GM19239 (cell line): ENCODE data around the gene CARD11.

Experiments
- DNase-seq: peaks from one replicate; pipeline ENCODE4 v3.0.0; 2011; ENCODE audit warnings: low spot score; ENCODE audit not compliant: insufficient read length
- FAIRE-seq: peaks from 2 replicates; lab custom pipeline; 2011; peaks lifted over from hg19 to GRCh38; lab: Jason Lieb, UNC

CARD11 gene

DNA sequence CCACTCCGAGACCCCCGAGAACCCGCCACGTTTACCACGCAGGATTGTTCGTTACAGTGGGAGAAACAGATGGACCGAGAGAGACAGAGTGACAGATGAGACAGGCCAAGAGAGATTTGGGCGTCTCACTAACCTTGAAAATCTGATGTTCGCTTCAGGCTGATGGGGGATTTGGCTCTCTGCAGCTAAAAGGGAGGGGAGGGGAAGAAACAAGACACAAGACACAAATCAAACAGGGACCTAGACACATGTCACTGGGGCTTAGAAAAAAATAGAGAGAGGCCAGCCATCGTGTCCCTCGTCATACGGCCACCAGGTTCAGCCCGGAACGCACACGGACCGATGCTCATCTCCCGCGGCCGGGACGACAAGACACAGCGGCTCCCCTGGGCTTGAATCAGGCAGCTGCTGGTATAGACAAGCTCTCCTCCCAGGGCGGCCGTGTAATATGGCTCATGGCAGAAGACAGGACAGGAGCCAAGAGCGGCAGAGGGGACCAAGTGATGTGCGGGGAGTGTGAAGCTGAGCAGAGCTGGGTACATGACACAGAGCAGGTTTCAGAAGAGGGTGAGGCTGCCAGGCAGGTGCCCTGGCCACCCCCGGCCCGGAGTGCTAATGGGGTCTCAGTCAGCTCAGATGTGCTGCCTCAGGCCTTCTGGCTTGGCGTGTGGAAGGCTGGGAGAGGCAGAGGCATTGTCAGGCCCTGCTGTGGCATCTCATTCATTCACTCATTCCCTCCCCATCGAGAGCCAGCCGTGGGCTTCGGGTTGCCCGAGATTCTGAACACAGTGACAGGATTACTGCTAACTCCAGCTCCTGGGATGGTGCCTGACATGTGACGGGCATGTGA, 111.0 kb downstream of the CARD11 start:
- FAIRE-seq, result no peak

DNA sequence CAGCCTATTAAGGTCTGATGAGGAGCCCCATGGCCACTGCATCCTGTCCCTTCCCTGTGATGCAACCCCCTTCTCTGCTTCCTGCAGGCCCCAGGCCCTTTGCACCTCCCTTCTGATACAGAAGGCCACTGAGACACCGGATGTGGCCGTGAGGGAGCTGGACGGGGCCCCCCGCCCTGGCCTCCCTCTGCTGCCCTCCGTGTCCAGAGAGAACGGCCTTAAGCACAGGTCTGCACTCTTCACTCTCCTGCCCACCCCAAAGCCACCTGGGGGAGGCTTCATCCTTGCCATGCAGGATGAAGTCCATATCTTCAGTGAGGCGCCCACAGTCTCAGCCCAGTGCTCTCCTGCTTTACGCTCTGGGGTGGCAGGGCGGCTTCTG, 112.6 kb downstream of the CARD11 start:
- DNase-seq (no peak), FAIRE-seq (no peak)

More for the DNA sequence above, 111.0 kb downstream of the CARD11 start:
- no peak for DNase-seq

DNA sequence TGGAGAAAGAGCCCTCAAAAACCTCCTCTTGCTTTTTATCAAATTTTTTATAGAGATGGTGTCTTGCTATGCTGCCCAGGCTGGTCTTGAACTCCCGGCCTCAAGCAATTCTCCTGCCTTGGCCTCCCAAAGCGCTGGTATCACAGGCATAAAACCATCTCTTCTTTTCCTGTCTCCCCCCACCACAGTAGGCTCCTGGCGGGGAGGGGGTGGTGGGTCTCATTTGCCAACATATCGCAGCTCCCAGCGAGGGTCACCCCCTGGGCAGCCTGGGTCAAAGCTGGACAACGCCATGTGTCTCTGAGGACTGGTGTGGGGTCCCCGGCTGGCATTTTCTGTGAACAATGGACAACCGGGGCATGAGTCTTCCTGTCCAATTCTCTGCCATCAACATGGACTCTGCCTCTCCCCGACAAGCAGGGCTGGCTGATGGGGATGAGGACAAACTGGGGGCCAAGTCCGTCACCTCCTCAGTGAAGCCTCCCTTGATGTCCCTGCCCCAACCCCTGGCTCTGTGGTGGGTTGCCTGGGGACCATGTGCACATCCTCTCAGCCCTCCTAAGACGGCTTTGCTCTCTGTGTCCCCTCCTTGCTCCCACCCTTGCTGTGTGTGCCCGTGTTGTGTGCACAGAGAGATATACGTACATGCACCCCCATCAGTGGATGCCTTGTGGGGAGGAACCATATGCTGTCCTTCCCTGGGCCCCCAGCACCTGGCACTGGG, 113.2 kb downstream of the CARD11 start:
- DNase-seq, result no peak
- FAIRE-seq, result no peak

DNA sequence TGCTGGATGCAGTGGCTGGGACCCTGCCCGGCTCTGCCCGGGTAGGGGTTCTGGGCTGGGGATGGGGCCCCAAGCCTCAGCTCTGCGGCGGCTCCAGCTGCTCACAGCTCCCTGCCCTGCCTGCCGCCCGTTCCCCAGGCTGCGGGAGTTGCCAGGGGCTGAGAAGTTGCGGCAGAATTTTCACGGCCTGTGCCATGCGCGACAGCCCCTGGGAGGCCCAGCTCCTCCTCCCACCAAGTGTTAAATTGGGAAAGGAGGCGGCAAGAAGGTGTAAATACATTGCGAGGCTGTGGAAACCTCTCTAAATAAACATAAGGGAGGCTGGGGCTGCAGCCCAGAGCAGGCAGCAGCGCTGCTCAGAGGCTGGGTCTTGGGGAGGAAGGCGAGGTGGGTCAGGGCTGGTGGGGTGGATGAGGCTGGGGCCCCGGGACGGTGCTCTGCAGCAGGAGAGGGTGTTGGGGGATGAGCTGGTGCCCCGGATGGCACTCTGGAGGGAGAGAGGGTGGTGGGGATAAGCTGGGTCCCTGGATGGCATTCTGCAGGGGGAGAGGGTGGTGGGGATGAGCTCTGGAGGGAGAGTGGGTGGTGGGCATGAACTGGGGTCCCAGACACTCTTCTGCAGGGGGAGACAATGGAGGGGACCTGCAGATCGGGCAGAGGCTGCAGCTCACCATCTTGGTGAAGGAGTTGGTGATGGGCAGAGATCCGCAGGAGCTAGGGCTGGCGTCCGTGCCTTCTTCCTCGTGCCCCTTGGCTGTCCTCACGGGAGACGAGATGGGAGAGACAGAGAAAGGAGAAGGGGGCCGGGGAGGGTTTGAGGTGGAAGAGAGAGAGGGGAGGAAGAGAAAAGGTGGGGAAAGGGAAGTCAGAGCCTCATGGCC, 114.1 kb downstream of the CARD11 start:
- DNase-seq (no peak), FAIRE-seq (no peak)

DNA sequence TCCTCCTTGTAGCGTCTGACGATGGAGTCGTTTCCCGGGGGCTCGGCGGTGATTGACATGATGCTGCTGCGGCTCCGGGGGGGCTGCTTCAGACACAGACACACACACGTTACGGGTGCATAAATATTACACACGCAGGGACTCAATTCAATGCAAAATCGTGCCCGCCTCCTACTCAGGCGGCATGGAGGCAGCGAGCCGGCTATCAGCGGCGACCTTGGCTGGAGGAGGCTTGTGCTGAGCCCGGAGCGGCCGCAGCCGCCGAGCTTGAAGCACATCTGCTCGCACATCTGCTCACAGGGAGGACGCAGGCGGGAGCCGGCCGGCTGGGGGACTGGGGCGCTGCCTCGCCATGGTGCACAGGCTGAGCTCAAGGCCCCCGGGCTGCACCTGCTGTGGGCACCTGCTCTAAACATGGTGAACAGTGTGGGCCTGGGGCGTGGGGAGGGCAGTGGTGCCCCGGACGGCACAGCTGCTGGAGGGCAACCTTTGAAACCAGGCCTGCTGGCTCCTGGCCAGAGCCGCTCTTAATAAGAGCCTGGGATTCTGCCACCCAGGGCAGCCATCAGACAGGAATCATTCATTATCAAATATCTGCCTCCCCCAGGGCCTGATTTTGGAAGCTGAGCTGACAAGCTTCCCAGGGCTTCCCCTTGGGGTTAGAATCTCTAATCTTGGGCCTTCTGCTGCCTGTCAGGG, 114.9 kb downstream of the CARD11 start:
- no peak for DNase-seq
- FAIRE-seq, result no peak

DNA sequence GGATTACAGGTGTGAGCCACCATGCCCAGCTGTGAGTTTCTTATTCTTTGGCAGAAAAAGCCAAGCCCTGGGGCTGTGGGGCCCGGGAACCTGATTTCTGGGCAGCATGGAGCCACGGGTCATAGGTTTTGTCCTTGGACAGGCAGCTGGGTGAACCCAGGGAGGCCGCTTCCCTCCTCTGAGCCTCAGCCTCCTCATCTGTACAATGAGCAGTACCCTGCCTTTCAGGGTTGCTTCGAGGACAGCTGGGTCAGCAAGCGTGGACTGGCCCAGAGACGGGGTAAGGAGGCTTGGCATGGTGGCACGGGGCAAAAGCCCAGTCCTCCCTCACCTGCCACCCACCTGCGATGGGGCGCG, 115.4 kb downstream of the CARD11 start:
- FAIRE-seq (no peak), DNase-seq (no peak)

DNA sequence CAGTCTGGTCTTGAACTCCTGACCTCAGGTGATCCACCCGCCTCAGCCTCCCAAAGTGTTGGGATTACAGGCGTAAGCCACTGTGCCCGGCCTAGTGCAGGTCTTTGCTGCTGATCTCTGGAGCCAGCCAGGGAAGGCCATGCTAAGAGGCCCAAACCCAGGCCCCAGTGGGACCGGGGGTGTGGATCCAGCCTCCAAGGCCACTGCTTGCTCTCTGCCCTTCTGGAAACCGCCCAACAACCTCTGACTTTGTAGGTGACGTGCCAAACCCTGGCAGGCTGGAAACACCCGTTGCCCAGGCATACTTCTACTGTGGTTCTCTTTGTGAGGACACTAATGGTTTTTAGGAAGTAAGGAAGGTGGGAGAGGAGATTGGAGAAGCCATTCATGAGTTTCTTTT, 116.1 kb downstream of the CARD11 start:
- FAIRE-seq (no peak), DNase-seq (no peak)

DNA sequence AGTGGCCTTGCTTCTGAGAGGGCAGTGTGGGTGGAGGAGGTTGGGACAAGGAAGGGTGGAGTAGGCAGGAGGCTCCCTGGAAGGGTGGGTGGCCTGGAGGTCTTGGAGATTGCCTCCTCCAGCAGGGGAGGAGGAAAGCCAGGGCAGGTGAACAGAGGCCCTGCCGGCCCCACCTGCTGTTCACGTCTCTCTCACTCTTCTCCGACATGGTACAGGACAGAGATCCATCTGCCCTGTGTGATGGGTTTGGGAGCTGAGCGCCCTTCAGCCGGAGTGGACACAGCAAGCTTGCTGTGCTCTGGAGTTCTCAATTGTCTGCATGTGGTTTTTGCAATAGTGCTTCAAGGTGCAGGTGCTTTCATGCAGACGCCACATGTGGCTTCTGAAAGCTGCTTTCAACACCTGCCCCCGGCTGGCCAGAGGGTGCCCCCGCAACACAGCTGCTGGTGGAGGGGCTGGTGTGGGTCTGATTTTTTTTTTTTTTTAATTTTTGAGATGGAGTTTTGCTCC, 116.7 kb downstream of the CARD11 start:
- no peak for DNase-seq
- FAIRE-seq, result no peak

DNA sequence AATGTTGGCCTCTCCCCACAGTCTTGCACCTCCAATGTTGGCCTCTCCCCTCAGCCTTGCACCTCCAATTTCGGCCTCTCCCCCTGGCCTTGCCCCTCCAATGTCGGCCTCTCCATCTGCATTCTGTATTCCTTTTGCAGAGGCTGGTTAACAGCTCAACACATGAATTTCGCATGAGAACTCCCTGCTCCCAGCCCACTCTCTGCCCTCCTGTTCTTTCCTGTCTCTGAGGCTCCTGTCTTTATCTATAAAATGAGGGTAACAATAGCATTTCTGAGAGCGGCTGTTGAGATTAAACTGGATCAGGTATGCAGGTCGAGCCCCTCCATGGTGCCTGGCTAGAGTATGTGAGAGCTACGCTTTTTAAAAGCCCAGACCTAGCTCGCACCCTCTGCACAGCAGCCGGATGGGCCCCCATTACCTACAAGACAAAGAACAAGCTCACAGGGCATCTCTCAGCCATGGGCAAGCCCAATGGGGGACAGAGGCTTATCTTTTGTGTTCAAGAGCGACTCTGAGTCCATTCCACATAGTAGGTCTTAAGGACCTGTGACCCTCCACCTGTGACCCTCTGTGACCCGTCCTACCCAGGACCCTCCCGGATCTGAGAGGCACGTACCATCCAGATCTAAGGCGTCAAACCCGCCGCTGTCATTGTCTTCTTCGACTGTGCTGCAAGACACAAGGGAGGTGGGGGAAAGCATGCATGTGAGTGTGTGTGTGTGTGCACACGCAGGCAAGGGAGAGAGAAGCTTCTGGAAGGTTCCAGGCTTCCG, 117.4 kb downstream of the CARD11 start:
- no peak for DNase-seq

DNA sequence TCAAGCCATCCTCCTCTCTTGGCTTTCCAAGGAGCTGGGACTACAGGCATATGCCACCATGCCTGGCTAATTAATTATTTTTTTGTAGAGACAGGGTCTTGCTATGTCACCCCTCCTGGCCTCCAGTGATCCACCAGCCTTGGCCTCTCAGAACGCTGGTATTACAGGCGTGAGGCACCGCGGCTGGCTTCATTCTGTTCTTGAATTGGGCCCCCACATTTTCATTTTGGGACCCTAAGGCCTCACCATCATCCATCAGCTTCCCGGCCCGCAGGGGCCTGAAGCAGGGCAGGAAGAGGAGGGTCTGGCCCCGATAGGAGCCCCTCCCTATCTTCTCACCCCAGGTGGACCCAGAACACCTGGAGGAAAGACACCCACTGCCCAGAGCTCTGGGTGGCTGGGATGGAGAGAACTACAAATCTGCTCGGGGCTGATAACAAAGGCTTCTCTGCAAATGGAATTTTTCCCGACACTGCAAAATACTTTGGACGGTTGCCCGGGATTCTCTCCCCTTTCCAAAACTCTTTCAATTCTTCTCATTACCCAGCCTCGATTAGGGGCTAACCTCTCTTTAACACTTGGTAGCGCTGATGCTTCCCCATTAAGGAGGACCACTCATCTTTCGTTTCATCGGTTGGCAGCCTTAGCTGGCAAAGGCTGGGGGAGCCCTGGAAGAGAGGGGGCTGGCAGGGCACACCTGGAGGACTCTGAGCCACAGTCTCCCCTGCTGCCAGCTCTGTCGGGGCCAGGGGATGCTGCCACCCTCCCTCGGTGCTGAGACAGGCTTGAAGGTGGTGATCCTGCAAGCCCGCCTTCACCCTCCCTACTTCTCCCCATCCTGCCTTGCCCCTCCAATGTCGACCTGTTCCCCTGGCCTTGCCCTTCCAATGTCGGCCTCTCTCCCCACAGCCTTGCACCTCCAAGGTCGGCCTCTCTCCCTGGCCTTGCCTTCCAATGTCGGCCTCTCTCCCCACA, 118.5 kb downstream of the CARD11 start:
- no peak for FAIRE-seq

More for the DNA sequence above, 117.4 kb downstream of the CARD11 start:
- no peak for FAIRE-seq

DNA sequence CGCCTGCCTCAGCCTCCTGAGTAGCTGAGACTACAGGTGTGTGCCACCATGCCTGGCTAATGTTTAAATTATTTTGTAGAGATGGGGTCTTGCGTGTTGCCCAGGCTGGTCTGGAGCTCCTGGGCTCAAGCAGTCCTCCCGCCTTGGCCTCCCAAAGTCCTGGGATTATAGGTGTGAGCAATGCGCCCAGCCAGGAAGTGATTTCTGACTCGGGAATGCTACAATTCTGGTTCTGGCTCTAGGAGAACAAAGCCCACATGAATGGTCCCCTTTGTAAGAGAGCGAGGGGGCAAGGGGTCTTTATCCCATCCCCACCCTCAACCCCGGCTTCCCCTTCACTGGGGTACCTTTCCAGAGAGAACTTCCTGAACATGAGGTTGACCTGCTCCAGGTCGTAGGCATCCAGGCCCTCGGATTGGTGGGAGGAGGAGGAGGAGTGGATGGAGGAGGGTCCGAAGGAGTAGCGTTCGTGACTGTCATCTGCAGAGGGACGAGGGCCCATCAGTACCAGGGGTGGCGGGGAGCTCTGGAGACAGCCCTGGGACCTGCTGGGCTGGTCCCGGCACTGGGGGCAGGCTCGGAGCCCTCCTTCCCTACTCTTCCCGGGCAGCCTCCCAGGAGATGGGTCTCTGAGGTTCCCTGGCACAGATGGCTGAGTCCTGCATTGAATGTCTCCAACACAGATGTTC, 119.6 kb downstream of the CARD11 start:
- FAIRE-seq, result no peak

More for the DNA sequence above, 118.5 kb downstream of the CARD11 start:
- no peak for DNase-seq

DNA sequence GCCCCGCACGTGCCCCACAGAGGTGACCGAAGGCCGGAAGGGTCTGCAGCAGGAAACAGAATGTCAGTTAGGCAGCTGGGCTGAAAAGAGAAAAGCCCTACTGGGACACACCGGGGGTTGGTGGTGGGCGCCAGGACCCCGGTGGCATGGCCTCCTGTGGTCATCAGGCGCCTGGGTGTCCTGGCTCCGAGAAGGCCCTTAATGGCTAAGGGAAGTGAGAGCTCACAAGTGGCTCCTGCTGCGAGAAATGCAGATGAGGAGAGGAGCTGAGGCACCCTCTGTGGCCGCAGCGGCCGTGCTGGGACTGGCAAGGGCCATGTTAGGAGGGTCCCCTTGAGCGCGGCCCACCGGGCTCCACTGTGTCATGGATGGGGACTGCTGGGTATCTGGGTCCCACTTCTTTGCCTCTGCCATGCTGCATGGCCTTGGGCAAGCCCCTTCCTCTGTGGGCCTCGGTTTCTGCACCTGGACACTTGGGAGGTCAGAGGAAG, 120.3 kb downstream of the CARD11 start:
- no peak for DNase-seq
- no peak for FAIRE-seq

More for the DNA sequence above, 119.6 kb downstream of the CARD11 start:
- no peak for DNase-seq

DNA sequence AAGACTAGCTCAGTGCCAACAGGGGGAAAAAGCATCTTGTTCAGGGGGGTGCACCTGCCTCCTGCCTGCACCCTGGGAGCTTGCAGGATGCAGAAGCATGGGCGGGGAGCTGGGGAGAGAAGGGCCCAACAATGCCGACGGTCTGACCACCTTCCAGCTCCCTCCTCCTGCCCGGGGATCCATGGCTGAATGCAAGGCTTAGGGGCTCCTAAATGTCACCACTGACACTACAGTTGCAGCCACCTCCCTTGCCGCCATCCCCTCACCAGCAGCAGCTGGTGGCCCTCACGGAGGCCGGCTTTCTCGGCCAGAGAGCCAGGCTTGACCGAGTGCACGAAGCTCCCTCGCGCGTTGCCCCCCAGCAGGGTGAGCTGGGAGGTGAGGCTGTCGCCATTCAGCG, 120.8 kb downstream of the CARD11 start:
- FAIRE-seq, result no peak
- no peak for DNase-seq

DNA sequence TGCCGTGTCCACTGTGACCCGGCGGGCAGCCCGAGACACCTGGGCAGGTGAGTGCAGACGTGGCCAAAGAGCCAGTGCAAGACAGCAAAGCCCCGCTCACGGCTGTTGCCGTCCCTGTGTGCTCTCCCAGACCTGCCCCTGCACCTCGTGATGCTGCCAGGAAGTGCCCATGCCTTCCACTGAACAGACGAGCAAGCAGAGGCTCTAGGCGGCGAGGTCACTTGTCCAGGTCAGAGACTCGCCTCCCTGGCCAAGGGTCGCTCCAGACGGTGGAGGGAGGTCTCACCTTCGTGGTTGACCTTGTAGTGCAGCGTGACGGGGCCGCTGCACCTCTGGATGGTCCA, 121.3 kb downstream of the CARD11 start:
- no peak for DNase-seq
- FAIRE-seq, result no peak

DNA sequence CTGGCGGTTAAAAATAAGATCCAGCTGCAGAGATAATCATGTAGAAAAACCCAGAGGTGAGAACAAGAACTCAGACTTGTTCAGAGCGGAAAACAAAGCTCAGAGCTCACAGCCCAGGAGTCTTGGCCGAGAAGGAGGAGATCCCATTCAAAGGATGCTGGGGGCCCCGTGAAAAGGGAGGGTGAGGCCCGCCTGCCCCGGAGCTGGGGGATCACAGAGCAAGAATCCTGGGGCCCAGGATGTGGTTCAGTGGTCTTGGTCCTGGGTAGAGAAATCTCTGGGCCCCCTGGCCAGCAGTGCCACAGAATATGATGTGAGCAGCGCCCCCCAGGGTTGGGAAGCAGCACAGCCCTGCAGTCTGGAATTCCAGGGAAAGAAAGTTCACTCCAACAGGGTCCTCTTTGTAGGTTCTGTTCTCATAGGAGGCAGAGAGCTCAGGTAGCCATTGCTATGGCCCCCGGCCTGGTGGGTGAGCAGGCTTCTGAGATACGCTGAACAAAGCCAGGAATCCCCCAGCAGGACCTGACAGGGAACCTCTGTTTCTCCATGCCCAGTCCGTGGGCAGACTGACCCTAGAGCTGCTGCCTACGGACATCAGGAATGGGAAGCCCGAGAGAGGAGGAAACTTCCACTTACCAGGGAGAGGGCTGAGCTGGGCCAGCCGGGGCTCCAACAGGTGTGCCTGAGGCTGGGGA, 121.9 kb downstream of the CARD11 start:
- DNase-seq (no peak), FAIRE-seq (no peak)

DNA sequence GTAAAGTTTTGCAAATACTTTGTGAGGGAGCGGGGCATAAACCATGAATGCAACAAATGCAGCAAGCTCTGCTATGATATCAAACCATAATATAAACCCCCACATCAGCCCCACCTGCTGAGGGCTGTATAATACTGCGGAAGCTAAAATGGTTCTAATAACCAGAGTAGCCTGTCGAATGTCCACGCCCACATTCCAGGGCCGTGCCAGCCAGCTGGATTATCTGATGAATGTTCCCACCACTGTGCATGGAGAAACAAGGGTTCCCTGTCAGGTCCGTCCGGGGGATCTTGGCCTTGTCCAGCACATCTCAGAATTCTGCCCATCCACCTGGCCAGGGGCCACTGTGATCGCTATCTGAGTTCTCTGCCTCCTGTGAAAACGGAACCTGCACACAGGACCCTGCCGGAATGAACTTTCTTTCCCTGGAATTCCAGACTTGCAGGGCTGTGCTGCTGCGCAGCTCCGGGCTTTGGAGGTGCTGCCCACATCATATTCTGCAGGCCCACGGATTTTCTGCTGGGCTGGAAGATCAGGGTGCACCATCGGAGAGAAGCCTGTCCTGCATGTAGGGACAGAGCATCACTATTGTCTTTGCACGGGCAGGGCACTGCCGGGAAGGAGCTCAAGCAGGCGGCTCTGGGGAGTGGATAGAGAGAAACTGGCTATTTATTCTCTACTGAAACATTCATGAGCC, 122.6 kb downstream of the CARD11 start:
- FAIRE-seq, result no peak
- DNase-seq, result no peak
